Smooth muscle cell of the brain vasculature (primary cell): ENCODE results near the gene LRRC8E.
"Not testable (repeated sequence)": the region's sequence is repeated elsewhere in the genome, so short reads cannot be mapped to it uniquely, and the experiment has no call there.

Source experiments
- DNase-seq: peaks from one replicate; pipeline ENCODE4 v3.0.0-alpha.2; 2012; ENCODE audit warnings: low read depth, low spot score

The LRRC8E gene

DNA sequence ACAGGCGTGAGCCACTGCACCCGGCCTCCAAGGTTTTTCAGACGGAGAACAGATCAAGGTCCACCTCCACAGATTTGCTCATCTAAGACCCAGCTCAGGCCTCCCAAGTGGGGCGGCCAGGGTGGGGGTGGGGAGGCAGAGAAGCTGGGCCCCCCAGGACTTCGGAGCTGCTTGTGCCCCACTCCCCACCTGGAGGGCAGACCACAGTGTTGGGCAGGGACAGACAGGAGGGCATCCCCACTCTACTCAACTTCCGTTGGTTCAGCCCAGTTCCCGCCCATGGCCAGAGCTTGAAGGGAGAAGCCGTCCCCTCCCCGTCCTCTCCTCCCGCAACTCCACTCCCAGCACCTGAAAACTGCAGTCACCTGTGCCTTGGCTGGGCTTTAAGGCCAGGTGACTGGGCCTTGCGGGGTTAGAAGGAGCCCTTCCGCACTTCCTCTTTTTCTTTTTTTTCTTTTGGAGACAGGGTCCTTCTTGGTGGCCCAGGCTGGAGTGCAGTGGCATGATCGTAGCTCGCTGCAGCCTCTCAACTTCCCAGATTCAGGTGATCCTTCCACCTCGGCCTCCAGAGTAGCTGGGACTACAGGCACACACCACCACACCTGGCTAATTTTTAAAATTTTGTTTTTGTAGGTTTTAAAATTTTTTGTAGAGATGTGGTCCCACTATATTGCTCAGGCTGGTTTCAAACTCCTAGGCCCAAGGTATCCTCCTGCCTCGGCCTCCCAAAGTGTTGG lies 734 bp upstream of the LRRC8E start:
- no peak for DNase-seq

GRCh38 chr19:7888826-7889217 lies 512 bp downstream of the LRRC8E start:
- no peak for DNase-seq

- not testable (repeated sequence) for DNase-seq
Measured at GRCh38 chr19:7893362-7894101, 5.2 kb downstream of the LRRC8E start.

DNA sequence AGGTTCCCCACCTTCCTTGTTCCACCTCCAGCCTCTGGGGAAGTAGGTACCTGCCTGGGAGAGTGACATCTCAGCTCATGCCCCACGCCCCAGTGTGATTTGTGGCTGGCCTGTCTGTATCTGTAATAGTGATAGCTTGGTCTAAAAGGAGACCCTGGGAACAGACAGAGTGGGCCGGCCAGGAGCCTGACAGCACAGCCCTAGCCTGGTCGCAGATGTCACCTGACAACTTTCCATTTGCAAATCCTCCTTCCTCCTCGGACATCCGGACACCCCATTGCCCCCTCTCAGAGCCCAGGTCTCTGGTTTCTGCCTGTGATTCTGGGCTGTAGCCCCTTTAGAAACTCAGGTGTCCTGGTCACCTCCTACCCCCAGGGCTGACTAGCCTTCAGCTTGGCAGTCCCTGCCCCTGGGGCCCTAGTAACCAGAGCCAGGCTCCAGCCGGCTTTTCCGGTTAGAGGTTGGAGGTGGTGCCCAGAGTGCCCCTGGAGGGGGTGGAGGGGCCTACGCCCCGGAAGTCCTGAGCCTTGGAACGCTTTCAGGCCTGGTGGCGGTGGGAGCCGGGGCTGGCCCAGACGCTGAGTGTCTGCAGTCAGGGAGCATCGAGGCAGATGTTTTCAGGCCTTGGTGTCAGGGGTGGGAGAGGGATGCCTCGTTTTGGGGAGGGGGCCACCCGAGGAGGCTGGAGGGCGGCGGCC lies 6.5 kb downstream of the LRRC8E start:
- DNase-seq: no peak

GRCh38 chr19:7895565-7895964 lies 7.3 kb downstream of the LRRC8E start:
- DNase-seq: no peak

GRCh38 chr19:7897292-7897691 lies 9.0 kb downstream of the LRRC8E start:
- DNase-seq: no peak

- no peak for DNase-seq
Measured at GRCh38 chr19:7898967-7899366, 10.7 kb downstream of the LRRC8E start.

- no peak for DNase-seq
Measured at GRCh38 chr19:7899751-7900378, 11.6 kb downstream of the LRRC8E start.

GRCh38 chr19:7900401-7900870 lies 12.1 kb downstream of the LRRC8E start:
- DNase-seq: no peak

DNA sequence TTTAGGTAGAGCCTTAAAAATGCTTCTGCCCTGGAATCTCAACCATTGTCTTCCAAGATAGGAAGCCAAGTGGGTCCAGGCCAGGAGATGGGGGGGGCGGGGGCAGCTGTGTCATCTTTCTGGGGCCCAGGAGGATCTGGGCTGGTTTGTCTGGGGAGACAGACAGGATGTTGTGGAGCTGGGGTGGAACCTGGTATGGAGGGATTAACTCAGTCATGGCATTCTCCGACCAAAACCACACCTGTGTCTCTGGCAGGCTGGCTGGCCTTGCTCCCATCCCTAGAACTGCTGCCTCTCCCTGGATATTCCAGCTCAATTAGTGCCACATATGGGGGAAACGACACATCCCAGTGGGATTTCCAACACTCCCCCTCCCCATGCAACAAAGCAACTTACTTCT lies 12.6 kb downstream of the LRRC8E start:
- DNase-seq: no peak

DNA sequence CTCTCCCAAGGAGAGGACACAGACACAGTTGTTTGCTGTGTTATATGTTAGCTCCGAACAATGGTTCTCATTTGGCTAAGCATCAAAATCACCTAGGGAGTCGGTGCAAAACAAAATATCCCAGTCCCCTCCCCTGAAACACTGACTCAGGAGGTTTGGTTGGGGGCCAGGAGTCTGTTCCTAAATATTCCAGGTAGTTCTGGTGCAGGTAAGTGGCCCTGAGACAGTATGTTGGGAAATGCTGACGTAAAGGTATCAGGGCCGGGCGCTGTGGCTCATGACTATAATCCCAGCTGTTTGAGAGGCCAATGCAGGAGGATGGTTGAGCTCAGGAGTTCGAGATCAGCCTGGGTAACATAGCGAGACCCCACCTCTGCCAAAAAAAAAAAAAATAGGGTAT lies 13.0 kb downstream of the LRRC8E start:
- no peak for DNase-seq

- DNase-seq: no peak
Measured at GRCh38 chr19:7902796-7903243, 14.5 kb downstream of the LRRC8E start.

DNA sequence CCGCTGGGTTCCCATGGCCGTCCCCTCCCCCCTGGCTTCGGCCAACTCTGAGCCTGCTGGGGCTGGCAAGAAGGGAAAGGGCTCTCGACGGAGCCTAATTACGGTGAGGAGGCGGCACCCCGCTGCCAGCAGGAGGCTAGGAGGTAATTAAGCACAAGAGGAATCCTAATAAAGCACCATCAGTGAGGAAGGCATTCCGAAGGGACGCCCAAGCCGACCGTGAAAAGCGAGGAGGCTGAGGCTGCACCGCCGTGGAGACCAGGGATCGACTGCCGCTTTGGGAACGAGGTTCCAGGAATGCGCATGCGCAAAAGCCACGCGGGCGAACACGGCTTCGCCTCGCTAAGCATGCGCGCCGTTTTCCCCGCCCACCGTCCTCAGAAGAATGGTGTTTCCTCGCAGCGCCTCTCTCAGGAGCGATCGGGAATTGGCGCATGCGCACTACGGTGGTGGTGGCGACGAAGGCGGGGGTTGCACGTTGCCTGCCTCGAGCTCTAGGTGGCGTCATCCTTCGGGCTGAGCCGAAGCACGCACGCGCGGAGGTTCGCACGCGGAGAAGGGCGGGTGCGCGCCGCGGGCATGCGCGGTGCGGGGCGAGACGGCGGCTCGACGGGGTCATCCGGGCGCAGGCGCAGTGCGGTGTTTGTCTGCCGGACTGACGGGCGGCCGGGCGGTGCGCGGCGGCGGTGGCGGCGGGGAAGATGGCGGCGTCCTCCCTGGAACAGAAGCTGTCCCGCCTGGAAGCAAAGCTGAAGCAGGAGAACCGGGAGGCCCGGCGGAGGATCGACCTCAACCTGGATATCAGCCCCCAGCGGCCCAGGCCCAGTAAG lies 15.1 kb downstream of the LRRC8E start, which contains the start of gene MAP2K7:
TSS of gene MAP2K7 (plus strand) at position 634 of the 830 bp plus-strand sequence. CDS start at position 702, 68 bp downstream.
- peak; percentile 99 for DNase-seq

GRCh38 chr19:7904074-7905020 lies 16.0 kb downstream of the LRRC8E start:
- DNase-seq: no peak

GRCh38 chr19:7905268-7905667 lies 17.0 kb downstream of the LRRC8E start:
- DNase-seq: no peak

- DNase-seq: no peak
Measured at GRCh38 chr19:7905859-7906258, 17.5 kb downstream of the LRRC8E start.

GRCh38 chr19:7907122-7907521 lies 18.8 kb downstream of the LRRC8E start:
- DNase-seq: no peak

- DNase-seq: no peak
Measured at GRCh38 chr19:7907544-7907943, 19.2 kb downstream of the LRRC8E start.

GRCh38 chr19:7908078-7908699 lies 19.9 kb downstream of the LRRC8E start:
- DNase-seq: no peak
